IMR-90 (cell line): ENCODE results near the gene TMPRSS6. TPM values are rescaled to one million over a fixed set of nuclear protein-coding genes. Genes with fewer than 3 reads are reported as not detected.

ENCODE experiments used
- ATAC-seq: fragments of 200-7000 bp; cut with Tn5 transposase; 2 replicates; pipeline ENCODE4 v1.9.1; 2020; ENCODE audit warnings: low read depth, mild to moderate bottlenecking, moderate library complexity
- BruUV-seq: library from RNA; stranded (reverse); fragments of 400-500 nt; replicated peaks from 2 replicates; lab custom pipeline; 2021; lab: Mats Ljungman, UMichigan
- CTCF ChIA-PET: fragments of 300-600 bp; formaldehyde crosslinking; extraction: SDS; loops from one replicate; lab custom pipeline; 2021; ENCODE audit warnings: antibody characterized with exemption; lab: Yijun Ruan, JAX
- POLR2A ChIA-PET: fragments of 300-600 bp; sonication (Branson Sonifier 250); formaldehyde crosslinking; loops from one replicate; lab custom pipeline; 2022; ENCODE audit warnings: antibody characterized with exemption; ENCODE audit not compliant: unreplicated experiment; lab: Charles Lee
- DNase-seq: peaks from one replicate; pipeline ENCODE4 v3.0.0; 2013
- H2AFZ ChIP-seq: replicated peaks from 2 replicates; pipeline ENCODE3; 2013; ENCODE audit warnings: low read length, mild to moderate bottlenecking; ENCODE audit not compliant: poor library complexity
- H2AK5ac ChIP-seq: 2 replicates; pipeline ENCODE4 v1.6.1; 2013; ENCODE audit warnings: low read depth, low read length, inconsistent platforms
- H2AK9ac ChIP-seq: replicated peaks from 2 replicates; pipeline ENCODE3; 2013; ENCODE audit warnings: mild to moderate bottlenecking, low read depth, low read length, moderate library complexity; ENCODE audit not compliant: poor library complexity
- H2BK120ac ChIP-seq: 2 replicates; pipeline ENCODE4 v1.6.1; 2013; ENCODE audit warnings: low read depth, low read length, inconsistent platforms
- H2BK15ac ChIP-seq: 3 replicates; pipeline ENCODE4 v1.6.1; 2013; ENCODE audit warnings: low read depth, low read length, inconsistent platforms
- H2BK20ac ChIP-seq: 2 replicates; pipeline ENCODE4 v1.6.1; 2013; ENCODE audit warnings: low read depth, mild to moderate bottlenecking, inconsistent platforms, low read length, moderate library complexity
- H2BK5ac ChIP-seq: 2 replicates; pipeline ENCODE4 v1.6.1; 2013; ENCODE audit warnings: mild to moderate bottlenecking, low read depth, low read length, inconsistent platforms; ENCODE audit not compliant: poor library complexity, severe bottlenecking
- H3K14ac ChIP-seq: replicated peaks from 2 replicates; pipeline ENCODE4 v1.6.1; 2013; ENCODE audit warnings: low read depth, low read length, inconsistent platforms
- H3K18ac ChIP-seq: 2 replicates; pipeline ENCODE4 v1.6.1; 2013; ENCODE audit warnings: low read depth, low read length, control low read depth
- H3K23ac ChIP-seq: 2 replicates; pipeline ENCODE4 v1.6.1; 2013; ENCODE audit warnings: low read depth, low read length, inconsistent platforms
- H3K27ac ChIP-seq: 2 replicates; pipeline ENCODE4 v1.5.1; 2013; ENCODE audit warnings: mild to moderate bottlenecking, control low read depth, low read length; ENCODE audit not compliant: insufficient read depth
- H3K27me3 ChIP-seq: 2 replicates; pipeline ENCODE4 v1.6.1; 2013; ENCODE audit warnings: low read length; ENCODE audit not compliant: control insufficient read depth, insufficient read depth
- H3K36me3 ChIP-seq: 2 replicates; pipeline ENCODE4 v1.6.1; 2013; ENCODE audit warnings: low read length, mixed read lengths; ENCODE audit not compliant: control insufficient read depth, insufficient read depth
- H3K4ac ChIP-seq: 2 replicates; pipeline ENCODE4 v1.6.1; 2013; ENCODE audit warnings: low read depth, low read length, inconsistent platforms
- H3K4me1 ChIP-seq: 2 replicates; pipeline ENCODE4 v1.6.1; 2013; ENCODE audit warnings: low read length, mixed read lengths; ENCODE audit not compliant: control insufficient read depth, insufficient read depth
- H3K4me2 ChIP-seq: 2 replicates; pipeline ENCODE4 v1.6.1; 2013; ENCODE audit warnings: low read depth, mild to moderate bottlenecking, control low read depth, low read length, moderate library complexity
- H3K4me3 ChIP-seq: 2 replicates; pipeline ENCODE4 v1.5.1; 2013; ENCODE audit warnings: low read depth, mild to moderate bottlenecking, control low read depth, low read length, moderate library complexity; ENCODE audit not compliant: insufficient read depth
- H3K56ac ChIP-seq: 2 replicates; pipeline ENCODE4 v1.6.1; 2013; ENCODE audit warnings: low read length, inconsistent platforms; ENCODE audit not compliant: insufficient read depth; ENCODE audit errors: extremely low read depth
- H3K79me1 ChIP-seq, 2 experiments: 2 replicates each; pipeline ENCODE4 v1.6.1; 2013; ENCODE audit warnings: low read length in 2 of 2, inconsistent platforms in 1 of 2, low read depth in 1 of 2
- H3K9ac ChIP-seq: 2 replicates; pipeline ENCODE4 v1.6.1; 2013; ENCODE audit warnings: low read depth, low read length, control low read depth
- H3K9me1 ChIP-seq: 2 replicates; pipeline ENCODE4 v1.6.1; 2013; ENCODE audit warnings: low read length, inconsistent platforms; ENCODE audit not compliant: insufficient read depth
- H3K9me3 ChIP-seq: 2 replicates; pipeline ENCODE4 v1.6.1; 2013; ENCODE audit warnings: low read length; ENCODE audit not compliant: control insufficient read depth, insufficient read depth
- H4K20me1 ChIP-seq: 2 replicates; pipeline ENCODE4 v1.6.1; 2013; ENCODE audit warnings: low read length, inconsistent platforms; ENCODE audit not compliant: insufficient read depth
- H4K5ac ChIP-seq: 2 replicates; pipeline ENCODE4 v1.6.1; 2013; ENCODE audit warnings: mild to moderate bottlenecking, low read depth, low read length, control low read depth
- H4K8ac ChIP-seq, 2 experiments: 2 replicates each; pipeline ENCODE4 v1.6.1; 2013; ENCODE audit warnings: low read depth in 2 of 2, low read length in 2 of 2, control low read depth in 1 of 2, inconsistent platforms in 1 of 2
- H4K91ac ChIP-seq: 2 replicates; pipeline ENCODE4 v1.6.1; 2013; ENCODE audit warnings: low read depth, low read length, inconsistent platforms; ENCODE audit not compliant: insufficient read depth
- CHD1 ChIP-seq: IDR thresholded peaks from 2 replicates; pipeline ENCODE4 v1.6.1; 2012; ENCODE audit warnings: low read depth, low read length, improper control_type of control experiment
- NFE2L2 ChIP-seq: fragments of 150-350 bp; IDR thresholded peaks from 2 replicates; pipeline ENCODE4 v1.6.1; 2016; ENCODE audit warnings: low read depth, mild to moderate bottlenecking, low read length
- POLR2A ChIP-seq: IDR thresholded peaks from 2 replicates; pipeline ENCODE4 v1.6.1; 2012; ENCODE audit warnings: mild to moderate bottlenecking, low read depth, low read length
- RCOR1 ChIP-seq: IDR thresholded peaks from 2 replicates; pipeline ENCODE4 v1.6.1; 2012; ENCODE audit warnings: mild to moderate bottlenecking, low read length, improper control_type of control experiment; ENCODE audit not compliant: insufficient replicate concordance
- RFX5 ChIP-seq: IDR thresholded peaks from 2 replicates; pipeline ENCODE4 v1.8.0; 2012; ENCODE audit warnings: low read depth, mild to moderate bottlenecking, low read length, moderate library complexity
- SMC3 ChIP-seq: fragments of 150-350 bp; IDR thresholded peaks from 2 replicates; pipeline ENCODE4 v1.6.1; 2016; ENCODE audit warnings: low read depth, mild to moderate bottlenecking, antibody characterized with exemption, low read length, moderate library complexity
- WGBS, 2 experiments: methylation state at CpG; one replicate each; pipeline versions ENCODE4 v1.1.5 to v1.1.7; 2013; ENCODE audit warnings: missing lambda C conversion rate in 2 of 2; ENCODE audit not compliant: insufficient read length in 1 of 2; ENCODE audit errors: extremely low coverage in 2 of 2; 5-methylcytosine and 5-hydroxymethylcytosine counted together
- dilution Hi-C: fragments of 300-500 bp; cut with HindIII; formaldehyde crosslinking; loops from one replicate; pipeline ENCODE4 v1.14.3; 2018; ENCODE audit warnings: low sequenced_read_pairs; ENCODE audit not compliant: unreplicated experiment
- in situ Hi-C: fragments of 300-500 bp; cut with MboI; formaldehyde crosslinking; loops from 3 replicates; pipeline ENCODE4 v1.14.3; 2019; ENCODE audit warnings: low sequenced_read_pairs, inconsistent platforms, mixed read lengths
- intact Hi-C: fragments of 100-400 bp; cut with micrococcal nuclease; formaldehyde crosslinking; loops from 2 replicates; pipeline ENCODE4 v1.10.0; 2022
- polyA plus RNA-seq, 3 experiments: library from polyadenylated mRNA; depleted of rRNA; stranded (reverse); fragments of >200 nt; gene quantifications; 2 replicates each; pipeline ENCODE4 v1.2.3, GENCODE V29; 2012; ENCODE audit warnings: low replicate concordance in 1 of 3
- total RNA-seq: library from RNA; depleted of rRNA; stranded (reverse); fragments of >200 nt; gene quantifications from 2 replicates; pipeline ENCODE4 v1.2.3, GENCODE V29; 2012

Gene TMPRSS6
- total and polyA plus RNA-seq, 2 of the 4 experiments (the other 2 are of a cell fraction): not detected

GRCh38 chr22:37046589-37046988, 62.9 kb downstream of the TMPRSS6 start:
- Histone ChIP-seq H3K27ac (no peak overlapping the region), H3K4me2 (no peak overlapping the region), H3K14ac (no peak overlapping the region), H3K4ac (no peak overlapping the region), H3K56ac (no peak overlapping the region), H3K9ac (no peak overlapping the region), H2BK20ac (peak overlapping the region; percentile 80), H3K79me1 (no peaks in the 10 kb centered on the region), H2AK5ac (peak overlapping the region; percentile 31), H4K91ac (peak overlapping the region; percentile 41; the same call in 1 of the 2 replicates), H2AFZ (peak overlapping the region; percentile 61), H3K9me3 (no peaks in the 10 kb centered on the region), H4K20me1 (no peaks in the 10 kb centered on the region), H4K5ac (no peak overlapping the region), H2BK5ac (no peak overlapping the region), H2AK9ac (peak overlapping the region; percentile 52), H3K18ac (no peak overlapping the region), H3K27me3 (peaks cover 2% of the 10 kb centered on the region; the same call in 1 of the 2 replicates), H3K4me3 (no peak overlapping the region), H2BK120ac (no peak overlapping the region), H3K36me3 (no peaks in the 10 kb centered on the region), H3K4me1 (peaks cover 3% of the 10 kb centered on the region), H3K23ac (no peak overlapping the region), H2BK15ac (no peak overlapping the region), H3K9me1 (peaks cover 6% of the 10 kb centered on the region; the same call in 1 of the 2 replicates), H4K8ac (no peak overlapping the region)
- TF ChIP-seq RFX5: no peak
- TF ChIP-seq RCOR1: no peak
- no peak for TF ChIP-seq CHD1
- no peak for TF ChIP-seq NFE2L2
- no peak for TF ChIP-seq SMC3
- no peak for TF ChIP-seq POLR2A
- DNase-seq (no peak), ATAC-seq (no peak)
- POLR2A ChIA-PET: no interaction called here
- intact Hi-C loops: no loop called here
- CTCF ChIA-PET: interaction anchor here (0.5 to 1.3 kb wide), 10 partner anchors 7 to 200 kb away, joined by 3 to 6 read pairs (median 3); no protein-coding TSS in a partner anchor
- 80% methylated on average over 1 of the region's 6 CpGs; no CpG with 5 or more reads in 1 of the 2 experiments for WGBS, 2 experiments
- in situ Hi-C loops: no loop called here
- dilution Hi-C loops: no loop called here
- BruUV-seq: no TSS peak
